HepG2 (cell line): ENCODE data around the gene TRPT1. TPM values are rescaled to one million over a fixed set of nuclear protein-coding genes. Genes with fewer than 3 reads are reported as not detected.

Experiments used
- ATAC-seq: fragments of 200-7000 bp; cut with Tn5 transposase; 3 replicates; pipeline ENCODE4 v1.9.1; 2020; ENCODE audit warnings: mild to moderate bottlenecking, moderate library complexity
- BruUV-seq: library from RNA; stranded (reverse); fragments of 400-500 nt; replicated peaks from 2 replicates; lab custom pipeline; 2021; lab: Mats Ljungman, UMichigan
- CTCF ChIA-PET: fragments of 300-600 bp; formaldehyde crosslinking; extraction: SDS; loops from one replicate; lab custom pipeline; 2021; ENCODE audit warnings: low total read pairs, inconsistent platforms, low intra/inter-chr PET ratio; lab: Yijun Ruan, JAX
- POLR2A ChIA-PET: fragments of 350-600 bp; sonication (Branson Sonifier 250); formaldehyde crosslinking; loops from one replicate; lab custom pipeline; 2020; ENCODE audit warnings: antibody characterized with exemption, inconsistent platforms; lab: Yijun Ruan, JAX
- DNase-seq: peaks from one replicate; pipeline ENCODE4 v3.0.0-alpha.2; 2015; ENCODE audit warnings: low spot score
- FAIRE-seq: peaks from 3 replicates; lab custom pipeline; 2011; peaks lifted over from hg19 to GRCh38; lab: Jason Lieb, UNC
- H2AFZ ChIP-seq: one replicate; pipeline ENCODE4 v1.6.1; 2011; ENCODE audit warnings: low read length, inconsistent platforms
- H3K27ac ChIP-seq: fragments of 300-600 bp; 3 replicates; pipeline ENCODE4 v1.8.0; 2011; ENCODE audit warnings: mixed run types, mild to moderate bottlenecking, mixed read lengths, low read length, inconsistent platforms; ENCODE audit not compliant: insufficient read depth; ENCODE audit errors: extremely low read length
- H3K27me3 ChIP-seq, 2 experiments: fragments of 200-600 bp in 1 of 2; 2 replicates in 1 of 2; 3 replicates in 1 of 2; pipeline versions ENCODE4 v1.6.0 to v1.8.0; 2011; ENCODE audit warnings: low read length in 2 of 2, mild to moderate bottlenecking in 2 of 2, moderate library complexity in 2 of 2, inconsistent platforms in 1 of 2; ENCODE audit not compliant: insufficient read depth in 2 of 2, control insufficient read depth in 1 of 2
- H3K36me3 ChIP-seq, 2 experiments: fragments of 200-600 bp in 1 of 2; replicated peaks in 1 of 2; 2 replicates in 1 of 2; 3 replicates in 1 of 2; pipeline versions ENCODE4 v1.5.1 to v1.8.0; 2011; ENCODE audit warnings: low read length in 2 of 2, inconsistent platforms in 1 of 2; ENCODE audit not compliant: insufficient read depth in 2 of 2, control insufficient read depth in 1 of 2
- H3K4me1 ChIP-seq: 2 replicates; pipeline ENCODE4 v1.5.1; 2012; ENCODE audit warnings: low read length, inconsistent platforms; ENCODE audit not compliant: insufficient read depth
- H3K4me2 ChIP-seq: 2 replicates; pipeline ENCODE4 v1.6.0; 2011; ENCODE audit warnings: low read depth, low read length, inconsistent platforms
- H3K4me3 ChIP-seq, 3 experiments: fragments of 200-600 bp in 1 of 3; sonication (generic), shearing (Covaris generic) in 1 of 3; replicated peaks in 1 of 3; 2 replicates each; pipeline ENCODE4 v1.5.1; 2011 to 2016; ENCODE audit warnings: low read length in 3 of 3, inconsistent platforms in 2 of 3, low read depth in 2 of 3, mild to moderate bottlenecking in 2 of 3, control low read depth in 1 of 3, mixed read lengths in 1 of 3; ENCODE audit not compliant: insufficient read depth in 1 of 3
- H3K79me2 ChIP-seq: one replicate; pipeline ENCODE4 v1.6.1; 2011; ENCODE audit warnings: low read length, inconsistent platforms; ENCODE audit not compliant: insufficient read depth
- H3K9ac ChIP-seq: 2 replicates; pipeline ENCODE4 v1.6.0; 2011; ENCODE audit warnings: mild to moderate bottlenecking, low read depth, low read length, inconsistent platforms; ENCODE audit not compliant: insufficient read depth
- H3K9me3 ChIP-seq: 2 replicates; pipeline ENCODE4 v1.5.1; 2012; ENCODE audit warnings: mild to moderate bottlenecking, low read length
- H4K20me1 ChIP-seq: 2 replicates; pipeline ENCODE4 v1.6.0; 2011; ENCODE audit warnings: inconsistent platforms, mild to moderate bottlenecking, low read length, moderate library complexity; ENCODE audit not compliant: insufficient read depth
- ARHGAP35 ChIP-seq: sonication (generic); formaldehyde crosslinking; IDR thresholded peaks from 2 replicates; pipeline ENCODE4 v1.9.0; 2022; ENCODE audit warnings: mild to moderate bottlenecking, inconsistent platforms, moderate library complexity, missing genetic modification reagents, borderline replicate concordance
- KLF12 ChIP-seq: sonication (generic); formaldehyde crosslinking; IDR thresholded peaks from 2 replicates; pipeline ENCODE4 v1.4.0; 2020; ENCODE audit warnings: missing genetic modification reagents, borderline replicate concordance
- NR2F2 ChIP-seq: IDR thresholded peaks from 2 replicates; pipeline ENCODE4 v1.6.1; 2012; ENCODE audit warnings: low read depth, inconsistent platforms, borderline replicate concordance
- SETDB1 ChIP-seq: sonication (generic); formaldehyde crosslinking; IDR thresholded peaks from 2 replicates; pipeline ENCODE4 v1.5.1; 2020; ENCODE audit warnings: missing genetic modification reagents, mild to moderate bottlenecking, borderline replicate concordance
- SRSF4 ChIP-seq: fragments of 200-400 bp; formaldehyde crosslinking; IDR thresholded peaks from one replicate; pipeline ENCODE4 v1.6.1; 2018; ENCODE audit warnings: mild to moderate bottlenecking, low read depth, low read length, moderate library complexity; ENCODE audit not compliant: poor library complexity, severe bottlenecking
- TARDBP ChIP-seq: sonication (generic); formaldehyde crosslinking; IDR thresholded peaks from 2 replicates; pipeline ENCODE4 v1.8.0; 2022; ENCODE audit warnings: mild to moderate bottlenecking, missing genetic modification reagents
- TOE1 ChIP-seq: sonication (generic); formaldehyde crosslinking; IDR thresholded peaks from 2 replicates; pipeline ENCODE4 v1.4.0; 2020; ENCODE audit warnings: mild to moderate bottlenecking, missing genetic modification reagents
- ZNF260 ChIP-seq: sonication (generic); formaldehyde crosslinking; IDR thresholded peaks from 2 replicates; pipeline ENCODE4 v1.4.0; 2020; ENCODE audit warnings: missing genetic modification reagents, low read depth, mild to moderate bottlenecking, borderline replicate concordance
- ZNF30 ChIP-seq: sonication (generic); formaldehyde crosslinking; IDR thresholded peaks from 2 replicates; pipeline ENCODE4 v1.5.0; 2020; ENCODE audit warnings: mild to moderate bottlenecking, missing genetic modification reagents
- ZNF614 ChIP-seq: IDR thresholded peaks from 2 replicates; pipeline ENCODE4 v1.6.1; 2018; ENCODE audit warnings: missing biosample characterization, missing genetic modification reagents, inconsistent platforms, borderline replicate concordance
- ZNF749 ChIP-seq: sonication (generic); formaldehyde crosslinking; IDR thresholded peaks from 2 replicates; pipeline ENCODE4 v1.8.0; 2022; ENCODE audit warnings: mild to moderate bottlenecking, missing genetic modification reagents, moderate library complexity, borderline replicate concordance
- WGBS: methylation state at CpG from one replicate; pipeline ENCODE4 v1.1.6; 2017; ENCODE audit warnings: low lambda C conversion rate; 5-methylcytosine and 5-hydroxymethylcytosine counted together
- in situ Hi-C: cut with HindIII; loops from 2 replicates; pipeline ENCODE4 v1.10.0; 2017; ENCODE audit warnings: low pct_unique_long_range_greater_than_20kb; ENCODE audit not compliant: extremely low pct_ligation_motif_present
- intact Hi-C: fragments of 100-400 bp; cut with micrococcal nuclease; formaldehyde crosslinking; loops from one replicate; pipeline ENCODE4 v1.10.0; 2022; ENCODE audit not compliant: unreplicated experiment
- polyA plus RNA-seq, 8 experiments: library from polyadenylated mRNA; depleted of rRNA in 3 of 8; stranded (reverse) in 7 of 8; unstranded in 1 of 8; fragments of >200 nt; fragmentation: Illumina TruSeq in 4 of 8; extraction: Trizol in 4 of 8; gene quantifications; 2 replicates each; pipeline versions ENCODE4 v1.2.1 to v1.2.3, GENCODE V29; 2011 to 2016; ENCODE audit warnings: low read depth in 4 of 8, missing spikeins in 1 of 8, mixed read lengths in 1 of 8; ENCODE audit not compliant: insufficient read depth in 1 of 8
- total RNA-seq, 5 experiments: library from RNA; depleted of rRNA; stranded (reverse); fragments of >200 nt; fragmentation: Illumina TruSeq; extraction: Trizol; gene quantifications; 2 replicates each; pipeline ENCODE4 v1.2.3, GENCODE V29; 2016; ENCODE audit warnings: low read depth in 1 of 5
- TF ChIP-seq, protein P1 (sequence below): sonication (generic); formaldehyde crosslinking; IDR thresholded peaks from 2 replicates; pipeline ENCODE4 v1.8.1; 2023; ENCODE audit warnings: mild to moderate bottlenecking, missing genetic modification reagents

Gene TRPT1
- total and polyA plus RNA-seq, 2 of the 13 experiments (the other 11 are each of a cell fraction or from before 2014, with no cell fraction given), result 24.8 to 40.7 TPM

DNA sequence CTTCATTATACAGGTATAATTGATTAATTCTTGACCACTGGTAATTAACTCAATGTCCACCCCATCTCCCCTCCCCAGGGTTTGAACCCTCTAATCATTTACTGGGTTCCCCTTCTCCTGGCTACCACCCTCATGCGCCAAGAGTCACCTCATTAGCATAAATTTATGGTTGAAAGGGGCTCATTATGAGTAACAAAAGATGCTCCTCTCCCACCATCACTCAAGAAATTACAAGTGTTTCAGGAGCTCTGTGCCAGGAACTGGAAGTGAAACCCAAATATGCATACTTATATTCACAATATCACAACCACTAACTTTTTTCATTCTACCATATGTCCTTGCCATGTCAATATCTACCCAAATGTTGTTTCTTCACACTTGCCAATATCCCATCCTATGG, 47.8 kb downstream of the TRPT1 start:
- H3K4me3 ChIP-seq, result no peak overlapping the region
- 90% methylated on average over 1 of the region's 1 CpG for WGBS
- H3K9me3 ChIP-seq, result peaks cover 4% of the 10 kb centered on the region
- H3K4me1 ChIP-seq, result peaks cover 25% of the 10 kb centered on the region
- H3K27ac ChIP-seq, result no peak overlapping the region
- H3K79me2 ChIP-seq, result no peaks in the 10 kb centered on the region
- ChIA-PET POLR2A (no interaction called here), CTCF (no interaction called here)
- H3K4me2 ChIP-seq, result no peak overlapping the region
- H3K36me3 ChIP-seq, result no peaks in the 10 kb centered on the region
- BruUV-seq, result no TSS peak
- H3K9ac ChIP-seq, result no peak overlapping the region
- FAIRE-seq (no peak), DNase-seq (no peak), ATAC-seq (no peak)
- no peaks in the 10 kb centered on the region for H3K27me3 ChIP-seq
- no peak overlapping the region for H2AFZ ChIP-seq
- H4K20me1 ChIP-seq, result no peaks in the 10 kb centered on the region
- in situ Hi-C loops, result no loop called here
- no peak for TF ChIP-seq ZNF614 (CRISPR knock-in tag)
- TF ChIP-seq ZNF260 (CRISPR knock-in tag), result no peak
- TF ChIP-seq KLF12 (CRISPR knock-in tag), result no peak
- no peak for TF ChIP-seq ARHGAP35 (CRISPR knock-in tag)
- no peak for TF ChIP-seq SRSF4
- TF ChIP-seq TOE1 (CRISPR knock-in tag), result no peak
- TF ChIP-seq TARDBP, result no peak
- TF ChIP-seq, protein P1, sequence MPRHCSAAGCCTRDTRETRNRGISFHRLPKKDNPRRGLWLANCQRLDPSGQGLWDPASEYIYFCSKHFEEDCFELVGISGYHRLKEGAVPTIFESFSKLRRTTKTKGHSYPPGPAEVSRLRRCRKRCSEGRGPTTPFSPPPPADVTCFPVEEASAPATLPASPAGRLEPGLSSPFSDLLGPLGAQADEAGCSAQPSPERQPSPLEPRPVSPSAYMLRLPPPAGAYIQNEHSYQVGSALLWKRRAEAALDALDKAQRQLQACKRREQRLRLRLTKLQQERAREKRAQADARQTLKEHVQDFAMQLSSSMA (CRISPR knock-in tag), result no peak
- no peak for TF ChIP-seq ZNF749 (CRISPR knock-in tag)
- no peak for TF ChIP-seq ZNF30
- no peak for TF ChIP-seq SETDB1 (CRISPR knock-in tag)
- TF ChIP-seq NR2F2, result no peak
- intact Hi-C loops, result no loop called here
